Measurements from ENCODE around the gene PSME4. TPM values are rescaled to one million over a fixed set of nuclear protein-coding genes. Genes with fewer than 3 reads are reported as not detected.
A peak's percentile ranks its signal among the peaks of the same experiment; 100 is the strongest.

PSME4 gene
- total and polyA plus RNA-seq, 4 donors: 15.4 to 52.8 (median 28.4) TPM

- Histone ChIP-seq H3K9me3 (ENCODE audit: control insufficient read depth in 4 of 4, low read length in 3 of 4) (no peaks in the 10 kb centered on the region), H3K4me3 (ENCODE audit: low read depth in 1 of 3, low read length in 3 of 3) (no peak overlapping the region), H3K4me1 (ENCODE audit: control insufficient read depth in 4 of 4, insufficient read depth in 4 of 4, low read length in 3 of 4) (peaks cover 4 to 41% (median 33%) of the 10 kb centered on the region in 4 donors), H3K36me3 (ENCODE audit: control insufficient read depth in 4 of 4, insufficient read depth in 3 of 4, low read depth in 1 of 4, low read length in 3 of 4) (no peaks in the 10 kb centered on the region), H3K27me3 (ENCODE audit: control insufficient read depth in 4 of 4, insufficient read depth in 4 of 4, low read length in 3 of 4) (no peaks in the 10 kb centered on the region), H3K9ac (ENCODE audit: low read depth in 1 of 2, low read length in 2 of 2) (peak overlapping the region in 1 of 2 donors; percentile 16), H3K27ac (ENCODE audit: low read depth in 1 of 2, low read length in 2 of 2) (peak overlapping the region; percentile 82 to 86)
- TF ChIP-seq TAF1 (conservative IDR thresholded peaks at IDR 0.05) (no peak), HNF4G (IDR thresholded peaks at IDR 0.05) (no peak), JUND (IDR thresholded peaks at IDR 0.05) (no peak), GABPA (IDR thresholded peaks at IDR 0.05 in 1 of 2, conservative IDR thresholded peaks at IDR 0.05 in 1 of 2) (no peak), EGR1 (IDR thresholded peaks at IDR 0.05; ENCODE audit: low read depth in 2 of 2) (no peak), RXRA (IDR thresholded peaks at IDR 0.05) (no peak), SP1 (IDR thresholded peaks at IDR 0.05) (no peak), ZBTB33 (IDR thresholded peaks at IDR 0.05) (no peak), HNF4A (conservative IDR thresholded peaks at IDR 0.05) (no peak), MAX (IDR thresholded peaks at IDR 0.05) (no peak), YY1 (IDR thresholded peaks at IDR 0.05) (no peak), NR2F2 (IDR thresholded peaks at IDR 0.05) (no peak), RAD21 (IDR thresholded peaks at IDR 0.05) (no peak), FOXA1 (IDR thresholded peaks at IDR 0.05) (no peak), REST (IDR thresholded peaks at IDR 0.05) (no peak), CTCF (IDR thresholded peaks at IDR 0.05; ENCODE audit: low read depth, low read length, missing input control) (no peak), FOXA2 (IDR thresholded peaks at IDR 0.05) (no peak), ATF3 (IDR thresholded peaks at IDR 0.05) (no peak)
- no peak for DNase-seq (ENCODE audit: low spot score)
- 30% methylated on average over 1 of the region's 1 CpG for WGBS
Observed at GRCh38 chr2:53826030-53826410, 144.8 kb downstream of the PSME4 start.

All from liver (tissue), 9 donors.